CD4-positive, CD25-positive, alpha-beta regulatory T cell (primary cell): ENCODE measurements around the gene GPX5. TPM values are rescaled to one million over a fixed set of nuclear protein-coding genes. Genes with fewer than 3 reads are reported as not detected.

Source experiments
- ATAC-seq, 2 donors: fragments of 150-1000 bp; cut with Tn5 transposase; one replicate each; pipeline ENCODE4 v1.10.0; 2021; ENCODE audit warnings: low read depth in 2 of 2, moderate number of reproducible peaks in 2 of 2, moderate library complexity in 1 of 2
- DNase-seq, 3 donors: peaks; one replicate each; pipeline versions ENCODE4 v3.0.0 to v3.0.0-alpha.2; 2012 to 2022; ENCODE audit warnings: mixed read lengths in 1 of 3
- H3K27ac ChIP-seq: one replicate; pipeline ENCODE4 v1.7.0; 2013; ENCODE audit warnings: mild to moderate bottlenecking, low read length; ENCODE audit not compliant: insufficient read depth, poor library complexity, severe bottlenecking
- H3K27me3 ChIP-seq: one replicate; pipeline ENCODE4 v1.7.0; 2013; ENCODE audit warnings: low read length; ENCODE audit not compliant: control insufficient read depth, insufficient read depth
- H3K36me3 ChIP-seq: one replicate; pipeline ENCODE4 v1.7.0; 2013; ENCODE audit warnings: mild to moderate bottlenecking, low read length, moderate library complexity; ENCODE audit not compliant: control insufficient read depth, insufficient read depth
- H3K4me1 ChIP-seq: 2 replicates; pipeline ENCODE4 v1.7.0; 2013; ENCODE audit warnings: mild to moderate bottlenecking, low read length; ENCODE audit not compliant: insufficient read depth, control insufficient read depth, poor library complexity, severe bottlenecking
- H3K4me3 ChIP-seq: one replicate; pipeline ENCODE4 v1.7.0; 2013; ENCODE audit warnings: low read depth, mild to moderate bottlenecking, low read length, moderate library complexity
- H3K9me3 ChIP-seq, 2 experiments: 1 replicate in 1 of 2; 2 replicates in 1 of 2; pipeline ENCODE4 v1.7.0; 2013; ENCODE audit warnings: low read length in 2 of 2, mild to moderate bottlenecking in 1 of 2, moderate library complexity in 1 of 2; ENCODE audit not compliant: control insufficient read depth in 2 of 2
- H3K27ac Mint-ChIP-seq, 3 donors: one replicate each; pipeline ENCODE4 v1.8.0; 2020 to 2022; ENCODE audit warnings: mild to moderate bottlenecking in 3 of 3, mixed read lengths in 3 of 3, moderate library complexity in 2 of 3
- H3K27me3 Mint-ChIP-seq: one replicate; pipeline ENCODE4 v1.8.0; 2022; ENCODE audit warnings: mild to moderate bottlenecking, mixed read lengths
- H3K36me3 Mint-ChIP-seq: one replicate; pipeline ENCODE4 v1.8.0; 2020; ENCODE audit warnings: mixed read lengths
- H3K4me1 Mint-ChIP-seq, 4 donors: one replicate each; pipeline ENCODE4 v1.8.0; 2020 to 2022; ENCODE audit warnings: mixed read lengths in 4 of 4, mild to moderate bottlenecking in 1 of 4
- H3K4me3 Mint-ChIP-seq, 4 donors: one replicate each; pipeline ENCODE4 v1.8.0; 2020 to 2022; ENCODE audit warnings: mild to moderate bottlenecking in 4 of 4, mixed read lengths in 4 of 4, moderate library complexity in 3 of 4
- H3K9me3 Mint-ChIP-seq, 7 donors: one replicate each; pipeline ENCODE4 v1.8.0; 2020 to 2022; ENCODE audit warnings: mixed read lengths in 7 of 7, mild to moderate bottlenecking in 3 of 7, moderate library complexity in 2 of 7
- polyA plus RNA-seq, 4 donors: library from polyadenylated mRNA; unstranded; fragments of 300-500 nt; fragmentation: Illumina TruSeq; gene quantifications; one replicate each; pipeline ENCODE4 v1.2.3, GENCODE V29; 2021
- total RNA-seq: library from RNA; stranded (reverse); gene quantifications from one replicate; pipeline ENCODE4 v1.2.3, GENCODE V29; 2022

GPX5 gene, protein sequence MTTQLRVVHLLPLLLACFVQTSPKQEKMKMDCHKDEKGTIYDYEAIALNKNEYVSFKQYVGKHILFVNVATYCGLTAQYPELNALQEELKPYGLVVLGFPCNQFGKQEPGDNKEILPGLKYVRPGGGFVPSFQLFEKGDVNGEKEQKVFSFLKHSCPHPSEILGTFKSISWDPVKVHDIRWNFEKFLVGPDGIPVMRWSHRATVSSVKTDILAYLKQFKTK
- total RNA-seq (not detected), polyA plus RNA-seq (not detected)

DNA sequence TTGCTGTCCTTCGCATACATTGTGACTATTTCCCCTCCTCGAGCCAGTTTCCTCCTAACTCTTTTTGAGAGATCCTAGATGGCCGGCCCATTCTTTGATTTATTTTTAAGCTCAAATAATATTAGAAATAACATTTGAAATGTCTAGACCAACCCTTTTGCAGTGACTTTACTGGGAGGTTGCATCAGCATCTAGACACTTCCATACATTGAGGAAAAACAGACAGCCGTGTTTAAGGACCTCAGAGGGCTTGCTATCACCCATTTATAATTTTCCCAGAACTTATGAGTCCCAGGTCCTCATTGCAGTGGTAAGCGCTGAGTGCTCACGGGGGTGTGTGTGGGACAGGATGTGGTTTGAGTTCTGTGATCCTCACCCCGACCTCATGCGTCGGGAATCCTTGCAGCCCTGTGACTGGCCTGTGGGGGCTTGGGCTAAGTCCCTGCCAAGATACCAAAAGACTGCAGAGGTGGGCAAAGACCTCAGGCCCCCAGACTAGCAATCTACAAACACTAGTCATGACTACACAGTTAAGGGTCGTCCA lies at the start of gene GPX5:
Gene GPX5 (plus strand): TSS at position 386 of the 544 bp plus-strand sequence. CDS start 133 bp downstream, at position 519.
- Histone ChIP-seq H3K4me1 (peaks cover 3% of the 10 kb centered on the region), H3K27ac (no peak within 1 kb of the TSS), H3K27me3 (peaks cover 20% of the 10 kb centered on the region), H3K9me3 (no peaks in the 10 kb centered on the region), H3K4me3 (no peak within 1 kb of the TSS), H3K36me3 (no peaks in the 10 kb centered on the region)
- ATAC-seq (peak in 1 of 2 donors; percentile 52), DNase-seq (peak in 1 of 3 donors; percentile 44)
- no peak within 1 kb of the TSS for H3K4me3 Mint-ChIP-seq
- H3K9me3 Mint-ChIP-seq = peaks cover 0 to 10% (median 0%) of the 10 kb centered on the region in 7 donors
- H3K27me3 Mint-ChIP-seq = peaks cover 53% of the 10 kb centered on the region
- peaks cover 0 to 23% (median 9%) of the 10 kb centered on the region in 4 donors for H3K4me1 Mint-ChIP-seq
- no peaks in the 10 kb centered on the region for H3K36me3 Mint-ChIP-seq
- H3K27ac Mint-ChIP-seq = no peak within 1 kb of the TSS

- Histone ChIP-seq H3K27ac (no peak overlapping the region), H3K27me3 (peaks cover 36% of the 10 kb centered on the region), H3K4me1 (no peaks in the 10 kb centered on the region), H3K4me3 (no peak overlapping the region), H3K36me3 (no peaks in the 10 kb centered on the region), H3K9me3 (peaks cover 0 to 2% of the 10 kb centered on the region in 2 experiments)
- peaks cover 3% of the 10 kb centered on the region for H3K36me3 Mint-ChIP-seq
- ATAC-seq = no peak
- peaks cover 0 to 7% (median 0%) of the 10 kb centered on the region in 7 donors for H3K9me3 Mint-ChIP-seq
- H3K4me3 Mint-ChIP-seq = no peak overlapping the region
- DNase-seq = no peak
- peaks cover 0 to 5% (median under 1%) of the 10 kb centered on the region in 4 donors for H3K4me1 Mint-ChIP-seq
- H3K27ac Mint-ChIP-seq = no peak overlapping the region
- peaks cover 78% of the 10 kb centered on the region for H3K27me3 Mint-ChIP-seq
Measured at GRCh38 chr6:28478518-28478917, 47.2 kb upstream of the GPX5 start.

- H3K36me3 ChIP-seq = no peaks in the 10 kb centered on the region
- DNase-seq = no peak
- Mint-ChIP-seq H3K4me1 (peaks cover 0 to 5% (median under 1%) of the 10 kb centered on the region in 4 donors), H3K36me3 (peaks cover 3% of the 10 kb centered on the region), H3K4me3 (no peak overlapping the region), H3K27me3 (peaks cover 66% of the 10 kb centered on the region), H3K27ac (no peak overlapping the region), H3K9me3 (peaks cover 0 to 7% (median 1%) of the 10 kb centered on the region in 7 donors)
- H3K9me3 ChIP-seq = peaks cover 0 to 2% of the 10 kb centered on the region in 2 experiments
- peaks cover 26% of the 10 kb centered on the region for H3K27me3 ChIP-seq
- H3K4me1 ChIP-seq = no peaks in the 10 kb centered on the region
- no peak overlapping the region for H3K27ac ChIP-seq
- no peak overlapping the region for H3K4me3 ChIP-seq
- no peak for ATAC-seq
Measured at GRCh38 chr6:28480253-28480932, 45.3 kb upstream of the GPX5 start.

- Histone ChIP-seq H3K27me3 (peaks cover 28% of the 10 kb centered on the region), H3K27ac (no peak overlapping the region), H3K4me1 (peaks cover 9% of the 10 kb centered on the region), H3K9me3 (no peaks in the 10 kb centered on the region), H3K4me3 (no peak overlapping the region), H3K36me3 (no peaks in the 10 kb centered on the region)
- no peak overlapping the region for H3K27ac Mint-ChIP-seq
- peaks cover 0 to 6% (median 3%) of the 10 kb centered on the region in 7 donors for H3K9me3 Mint-ChIP-seq
- H3K4me1 Mint-ChIP-seq = peaks cover 0 to 15% (median 3%) of the 10 kb centered on the region in 4 donors
- H3K27me3 Mint-ChIP-seq = peaks cover 70% of the 10 kb centered on the region
- ATAC-seq = no peak
- no peak overlapping the region for H3K4me3 Mint-ChIP-seq
- no peak for DNase-seq
- no peaks in the 10 kb centered on the region for H3K36me3 Mint-ChIP-seq
Measured at GRCh38 chr6:28485482-28485881, 40.2 kb upstream of the GPX5 start.

DNA sequence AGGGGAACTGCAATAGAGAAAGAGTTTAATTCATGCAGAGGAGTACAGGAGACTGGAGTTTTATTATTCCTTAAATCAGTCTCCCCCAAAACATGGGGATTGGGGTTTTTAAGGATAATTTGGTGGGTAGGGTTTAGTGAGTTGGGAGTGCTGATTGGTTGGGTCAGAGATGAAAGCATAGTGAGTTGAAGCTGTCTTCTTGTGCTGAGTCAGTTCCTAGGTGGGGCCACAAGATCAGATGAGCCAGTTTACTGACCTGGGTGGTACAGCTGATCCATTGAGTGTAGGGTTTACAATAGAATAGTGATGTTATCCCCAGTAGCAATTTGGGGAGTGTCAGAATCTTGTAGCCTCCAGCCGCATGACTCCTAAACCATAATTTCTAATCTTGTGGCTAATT lies 39.1 kb upstream of the GPX5 start:
- H3K27ac Mint-ChIP-seq = no peak overlapping the region
- H3K27ac ChIP-seq = no peak overlapping the region
- peaks cover 27% of the 10 kb centered on the region for H3K27me3 ChIP-seq
- peaks cover 71% of the 10 kb centered on the region for H3K27me3 Mint-ChIP-seq
- H3K4me1 ChIP-seq = peaks cover 9% of the 10 kb centered on the region
- H3K9me3 ChIP-seq = no peaks in the 10 kb centered on the region
- no peaks in the 10 kb centered on the region for H3K36me3 Mint-ChIP-seq
- H3K36me3 ChIP-seq = no peaks in the 10 kb centered on the region
- H3K9me3 Mint-ChIP-seq = peaks cover 0 to 6% (median 3%) of the 10 kb centered on the region in 7 donors
- H3K4me1 Mint-ChIP-seq = peaks cover 0 to 19% (median 3%) of the 10 kb centered on the region in 4 donors
- DNase-seq = no peak
- no peak for ATAC-seq
- no peak overlapping the region for H3K4me3 ChIP-seq
- no peak overlapping the region for H3K4me3 Mint-ChIP-seq

DNA sequence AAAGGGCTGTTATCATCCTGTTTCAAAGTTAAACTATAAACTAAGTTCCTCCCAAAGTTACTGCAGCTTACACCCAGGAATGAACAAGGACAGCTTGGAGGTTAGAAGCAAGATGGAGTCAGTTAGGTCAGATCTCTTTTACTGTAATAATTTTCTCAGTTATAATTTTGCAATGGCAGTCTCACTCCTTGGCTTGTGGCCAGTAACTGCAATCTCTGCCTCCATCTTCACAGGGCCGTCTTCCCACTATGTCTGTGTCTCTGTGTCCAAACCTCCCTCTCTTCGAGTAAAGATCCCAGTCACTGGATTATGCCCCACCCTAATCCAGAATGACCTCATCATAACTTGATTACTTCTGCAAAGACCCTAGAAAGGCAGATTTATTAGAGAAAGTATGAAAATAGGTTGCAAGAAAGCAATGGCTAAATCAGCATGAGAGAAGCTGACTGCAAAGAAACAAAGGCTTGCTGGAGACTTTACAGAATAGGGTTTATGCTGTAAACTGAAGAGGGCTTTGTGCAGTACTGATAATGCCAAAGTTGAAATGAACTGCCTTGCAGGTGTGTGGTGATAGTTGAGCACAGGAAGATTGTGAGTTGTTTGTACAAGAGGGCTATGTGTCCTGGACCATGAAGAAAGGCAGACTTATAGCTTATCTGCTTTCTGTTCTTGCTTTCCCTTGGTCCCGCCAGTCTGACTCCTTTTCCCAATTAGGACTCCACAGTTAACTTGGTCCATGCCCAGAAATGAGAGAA lies 38.5 kb upstream of the GPX5 start:
- Histone ChIP-seq H3K36me3 (no peaks in the 10 kb centered on the region), H3K27ac (no peak overlapping the region), H3K4me3 (no peak overlapping the region), H3K4me1 (peaks cover 9% of the 10 kb centered on the region), H3K9me3 (no peaks in the 10 kb centered on the region), H3K27me3 (peaks cover 31% of the 10 kb centered on the region)
- H3K4me1 Mint-ChIP-seq = peaks cover 0 to 26% (median 5%) of the 10 kb centered on the region in 4 donors
- DNase-seq (no peak), ATAC-seq (no peak)
- no peak overlapping the region for H3K27ac Mint-ChIP-seq
- peaks cover 71% of the 10 kb centered on the region for H3K27me3 Mint-ChIP-seq
- no peak overlapping the region for H3K4me3 Mint-ChIP-seq
- peaks cover 0 to 8% (median 3%) of the 10 kb centered on the region in 7 donors for H3K9me3 Mint-ChIP-seq
- H3K36me3 Mint-ChIP-seq = no peaks in the 10 kb centered on the region

DNA sequence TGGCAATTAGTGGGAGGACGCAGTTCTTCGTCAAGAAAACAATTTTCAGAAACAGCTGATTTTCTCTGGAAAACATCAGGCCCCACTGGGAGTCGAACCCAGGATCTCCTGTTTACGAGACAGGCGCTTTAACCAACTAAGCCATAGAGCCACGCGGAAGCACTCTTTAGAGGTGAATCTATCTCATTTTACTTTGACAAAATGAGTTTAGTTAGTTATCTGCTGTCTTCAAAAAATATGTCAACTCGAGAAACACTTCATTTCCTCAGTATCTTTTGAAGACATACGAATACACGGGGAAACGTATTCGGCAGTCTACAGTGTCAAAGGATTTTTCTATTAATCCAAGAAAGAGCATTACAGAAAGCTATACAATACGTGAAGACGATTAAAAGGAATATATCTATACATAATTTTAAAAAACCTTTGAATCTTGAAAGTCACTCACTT lies 36.7 kb upstream of the GPX5 start:
- DNase-seq (peak in 1 of 3 donors; percentile 42), ATAC-seq (no peak)
- no peak overlapping the region for H3K27ac ChIP-seq
- Mint-ChIP-seq H3K4me1 (peaks cover 0 to 26% (median 5%) of the 10 kb centered on the region in 4 donors), H3K27me3 (peaks cover 68% of the 10 kb centered on the region), H3K27ac (peak overlapping the region in 1 of 3 donors; percentile 58), H3K9me3 (peaks cover 0 to 8% (median 3%) of the 10 kb centered on the region in 7 donors), H3K36me3 (no peaks in the 10 kb centered on the region), H3K4me3 (peak overlapping the region in 3 of 4 donors; percentile 24 to 57 (median 56))
- no peaks in the 10 kb centered on the region for H3K9me3 ChIP-seq
- no peaks in the 10 kb centered on the region for H3K36me3 ChIP-seq
- H3K4me3 ChIP-seq = no peak overlapping the region
- H3K27me3 ChIP-seq = peaks cover 32% of the 10 kb centered on the region
- H3K4me1 ChIP-seq = peaks cover 9% of the 10 kb centered on the region
